Body of pancreas (tissue), 4 donors: ENCODE results near the gene LMO7.

Experiments used
- POLR2A ChIP-seq, 3 donors: fragments of 450-650 bp; IDR thresholded peaks; one replicate each; pipeline ENCODE4 v1.6.1; 2016; ENCODE audit warnings: antibody characterized with exemption in 3 of 3, mild to moderate bottlenecking in 2 of 3
- TF ChIP-seq, protein P1 (sequence below), 7 experiments: fragments of 450-650 bp in 4 of 7; fragments of 200-600 bp in 3 of 7; sonication (generic) in 3 of 7; IDR thresholded peaks; one replicate each; pipeline ENCODE4 v1.5.1; 2016 to 2019; ENCODE audit warnings: antibody characterized with exemption in 7 of 7

DNA sequence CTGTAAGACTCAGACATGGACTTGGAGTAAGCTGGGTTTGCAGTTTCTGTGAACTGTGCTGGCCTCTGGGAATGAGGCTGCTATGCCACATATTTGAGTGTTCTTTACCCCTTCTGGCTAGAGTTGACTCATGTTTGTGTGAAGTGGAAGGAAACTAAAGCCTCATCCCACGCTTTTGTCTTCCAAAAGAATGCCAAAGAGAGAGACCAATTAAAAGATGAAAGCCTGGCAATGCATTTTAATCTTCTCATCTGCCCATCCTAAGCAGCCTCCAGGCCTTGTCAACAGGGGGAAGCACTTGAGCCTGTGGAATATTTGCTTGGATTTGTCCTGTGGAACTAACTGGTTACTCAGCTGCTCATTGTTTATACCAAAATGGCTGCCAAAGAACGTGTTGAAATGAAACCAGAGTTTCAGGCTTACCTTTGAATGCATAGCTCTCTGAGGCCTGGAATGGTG, 49.1 kb downstream of the LMO7 start:
- TF ChIP-seq, protein P1, sequence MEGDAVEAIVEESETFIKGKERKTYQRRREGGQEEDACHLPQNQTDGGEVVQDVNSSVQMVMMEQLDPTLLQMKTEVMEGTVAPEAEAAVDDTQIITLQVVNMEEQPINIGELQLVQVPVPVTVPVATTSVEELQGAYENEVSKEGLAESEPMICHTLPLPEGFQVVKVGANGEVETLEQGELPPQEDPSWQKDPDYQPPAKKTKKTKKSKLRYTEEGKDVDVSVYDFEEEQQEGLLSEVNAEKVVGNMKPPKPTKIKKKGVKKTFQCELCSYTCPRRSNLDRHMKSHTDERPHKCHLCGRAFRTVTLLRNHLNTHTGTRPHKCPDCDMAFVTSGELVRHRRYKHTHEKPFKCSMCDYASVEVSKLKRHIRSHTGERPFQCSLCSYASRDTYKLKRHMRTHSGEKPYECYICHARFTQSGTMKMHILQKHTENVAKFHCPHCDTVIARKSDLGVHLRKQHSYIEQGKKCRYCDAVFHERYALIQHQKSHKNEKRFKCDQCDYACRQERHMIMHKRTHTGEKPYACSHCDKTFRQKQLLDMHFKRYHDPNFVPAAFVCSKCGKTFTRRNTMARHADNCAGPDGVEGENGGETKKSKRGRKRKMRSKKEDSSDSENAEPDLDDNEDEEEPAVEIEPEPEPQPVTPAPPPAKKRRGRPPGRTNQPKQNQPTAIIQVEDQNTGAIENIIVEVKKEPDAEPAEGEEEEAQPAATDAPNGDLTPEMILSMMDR (IDR thresholded peaks at IDR 0.05): peak in 1 of 7 experiments; percentile 2
- no peak for TF ChIP-seq POLR2A (IDR thresholded peaks at IDR 0.05)
